Hepatocyte (in vitro differentiated cells): Measurements from ENCODE around the gene GPRIN1.

Source experiments
- EZH2 ChIP-seq: fragments of 200-600 bp; sonication (generic); IDR thresholded peaks from 2 replicates; pipeline ENCODE4 v1.6.1; 2016; ENCODE audit warnings: antibody characterized with exemption, mild to moderate bottlenecking, borderline replicate concordance
- EZH2phosphoT487 ChIP-seq: fragments of 200-600 bp; sonication (generic); IDR thresholded peaks from one replicate; pipeline ENCODE4 v1.6.1; 2018; ENCODE audit warnings: antibody characterized with exemption, mild to moderate bottlenecking, low read depth, moderate library complexity; ENCODE audit not compliant: unreplicated experiment, severe bottlenecking
- TF ChIP-seq, protein P1 (sequence below): fragments of 200-600 bp; sonication (generic); IDR thresholded peaks from 2 replicates; pipeline ENCODE4 v1.5.1; 2016; ENCODE audit warnings: antibody characterized with exemption, mild to moderate bottlenecking; ENCODE audit not compliant: poor library complexity

DNA sequence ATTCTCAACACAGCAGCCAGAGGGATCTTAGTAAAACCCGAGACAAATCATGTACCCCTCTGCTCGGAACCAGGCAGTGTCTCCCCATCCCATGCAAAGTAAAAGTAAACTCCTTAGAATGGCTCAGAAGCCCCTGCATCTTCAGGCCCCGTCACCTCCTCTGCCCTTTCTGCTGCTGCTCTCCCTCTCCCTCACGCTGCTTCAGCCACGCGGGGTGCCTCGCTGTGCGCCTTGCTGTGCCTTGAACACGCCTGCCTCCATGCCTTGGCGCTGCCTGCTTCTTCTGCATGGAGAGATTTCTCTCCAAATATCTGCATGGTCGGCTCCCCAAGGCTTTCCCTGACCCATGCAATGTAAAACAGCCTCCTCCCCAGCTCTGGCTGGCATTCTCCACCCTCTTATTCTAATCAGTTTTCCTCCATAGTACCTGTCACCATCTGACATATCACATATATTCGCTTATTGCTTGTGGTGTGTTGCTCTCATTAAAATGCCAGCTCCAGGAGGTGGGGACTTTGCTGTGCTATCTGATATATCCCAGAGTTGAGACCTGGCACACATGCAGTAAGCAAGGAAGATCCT is 8.0 kb downstream of the GPRIN1 start:
- TF ChIP-seq, protein P1, sequence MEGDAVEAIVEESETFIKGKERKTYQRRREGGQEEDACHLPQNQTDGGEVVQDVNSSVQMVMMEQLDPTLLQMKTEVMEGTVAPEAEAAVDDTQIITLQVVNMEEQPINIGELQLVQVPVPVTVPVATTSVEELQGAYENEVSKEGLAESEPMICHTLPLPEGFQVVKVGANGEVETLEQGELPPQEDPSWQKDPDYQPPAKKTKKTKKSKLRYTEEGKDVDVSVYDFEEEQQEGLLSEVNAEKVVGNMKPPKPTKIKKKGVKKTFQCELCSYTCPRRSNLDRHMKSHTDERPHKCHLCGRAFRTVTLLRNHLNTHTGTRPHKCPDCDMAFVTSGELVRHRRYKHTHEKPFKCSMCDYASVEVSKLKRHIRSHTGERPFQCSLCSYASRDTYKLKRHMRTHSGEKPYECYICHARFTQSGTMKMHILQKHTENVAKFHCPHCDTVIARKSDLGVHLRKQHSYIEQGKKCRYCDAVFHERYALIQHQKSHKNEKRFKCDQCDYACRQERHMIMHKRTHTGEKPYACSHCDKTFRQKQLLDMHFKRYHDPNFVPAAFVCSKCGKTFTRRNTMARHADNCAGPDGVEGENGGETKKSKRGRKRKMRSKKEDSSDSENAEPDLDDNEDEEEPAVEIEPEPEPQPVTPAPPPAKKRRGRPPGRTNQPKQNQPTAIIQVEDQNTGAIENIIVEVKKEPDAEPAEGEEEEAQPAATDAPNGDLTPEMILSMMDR, result no peak
- TF ChIP-seq EZH2 (no peak), EZH2phosphoT487 (no peak)
